GM21723 (cell line): ENCODE data around the gene FASTK.
A peak's percentile ranks its signal among the peaks of the same experiment; 100 is the strongest.

ENCODE experiments used
- ATAC-seq: cut with Tn5 transposase; IDR thresholded peaks from one replicate; pipeline ENCODE4 v1.9.1; 2021; ENCODE audit warnings: mild to moderate bottlenecking, moderate library complexity; ENCODE audit not compliant: unreplicated experiment

The FASTK gene

GRCh38 chr7:151083071-151083823 lies 2.6 kb upstream of the FASTK start, which contains the start of gene TMUB1:
TSS of gene TMUB1 (minus strand) at chr7:151083493. CDS start at chr7:151082563, 930 bp downstream.
- peak; percentile 46 for ATAC-seq

- ATAC-seq, result no peak
Measured at GRCh38 chr7:151082141-151083070, 1.8 kb upstream of the FASTK start.

GRCh38 chr7:151081170-151082101 lies 827 bp upstream of the FASTK start:
- no peak for ATAC-seq

GRCh38 chr7:151080067-151080521 lies 515 bp downstream of the FASTK start:
- peak; percentile 2 for ATAC-seq

GRCh38 chr7:151079199-151079910 lies 1.3 kb downstream of the FASTK start:
- ATAC-seq, result no peak

GRCh38 chr7:151078233-151079040 lies 2.2 kb downstream of the FASTK start:
- no peak for ATAC-seq

GRCh38 chr7:151077705-151078232 lies 2.8 kb downstream of the FASTK start:
- no peak for ATAC-seq

- ATAC-seq, result no peak
Measured at GRCh38 chr7:151076863-151077704, 3.5 kb downstream of the FASTK start.

- ATAC-seq, result no peak
Measured at GRCh38 chr7:151075978-151076426, 4.6 kb downstream of the FASTK start.

GRCh38 chr7:151075662-151075971 lies 5.0 kb downstream of the FASTK start:
- ATAC-seq, result no peak

- no peak for ATAC-seq
Measured at GRCh38 chr7:151074817-151075661, 5.6 kb downstream of the FASTK start.

GRCh38 chr7:151073990-151074389 lies 6.6 kb downstream of the FASTK start:
- ATAC-seq, result no peak

GRCh38 chr7:151071032-151071866 lies 9.4 kb downstream of the FASTK start:
- ATAC-seq, result no peak

GRCh38 chr7:151070574-151070960 lies 10.0 kb downstream of the FASTK start:
- no peak for ATAC-seq

GRCh38 chr7:151069841-151070573 lies 10.6 kb downstream of the FASTK start:
- ATAC-seq, result no peak
